Mesendoderm (in vitro differentiated cells): ENCODE data around the gene PIK3R3.

ENCODE experiments used
- DNase-seq: peaks from one replicate; pipeline ENCODE4 v3.0.0; 2013
- H2AK5ac ChIP-seq: 2 replicates; pipeline ENCODE4 v1.6.1; 2013; ENCODE audit warnings: low read length, inconsistent platforms
- H2BK120ac ChIP-seq: 2 replicates; pipeline ENCODE4 v1.6.1; 2013; ENCODE audit warnings: low read depth, mild to moderate bottlenecking, low read length, moderate library complexity, mixed read lengths
- H2BK15ac ChIP-seq: replicated peaks from 2 replicates; pipeline ENCODE4 v1.6.1; 2013; ENCODE audit warnings: low read depth, mild to moderate bottlenecking, moderate library complexity
- H2BK5ac ChIP-seq: 2 replicates; pipeline ENCODE4 v1.6.1; 2013; ENCODE audit warnings: low read length, inconsistent platforms
- H3K18ac ChIP-seq: 2 replicates; pipeline ENCODE4 v1.6.1; 2013; ENCODE audit warnings: mild to moderate bottlenecking, low read length, mixed read lengths
- H3K23ac ChIP-seq: one replicate; pipeline ENCODE4 v1.6.1; 2013; ENCODE audit warnings: low read length
- H3K27ac ChIP-seq: 2 replicates; pipeline ENCODE4 v1.5.1; 2013; ENCODE audit warnings: low read depth, mild to moderate bottlenecking, inconsistent platforms, low read length, moderate library complexity
- H3K27me3 ChIP-seq: 2 replicates; pipeline ENCODE4 v1.6.1; 2013; ENCODE audit warnings: low read length, control low read depth, mild to moderate bottlenecking, inconsistent platforms; ENCODE audit not compliant: insufficient read depth, poor library complexity
- H3K36me3 ChIP-seq: 2 replicates; pipeline ENCODE4 v1.6.1; 2013; ENCODE audit warnings: low read length, inconsistent platforms; ENCODE audit not compliant: control insufficient read depth, insufficient read depth
- H3K4ac ChIP-seq: one replicate; pipeline ENCODE4 v1.6.1; 2013; ENCODE audit warnings: low read depth, mild to moderate bottlenecking, low read length, moderate library complexity
- H3K4me1 ChIP-seq: 2 replicates; pipeline ENCODE4 v1.6.1; 2013; ENCODE audit warnings: low read depth, low read length, inconsistent platforms; ENCODE audit not compliant: control insufficient read depth
- H3K4me2 ChIP-seq: 2 replicates; pipeline ENCODE4 v1.6.1; 2013; ENCODE audit warnings: low read length
- H3K4me3 ChIP-seq: 2 replicates; pipeline ENCODE4 v1.5.1; 2013; ENCODE audit warnings: mild to moderate bottlenecking, low read length
- H3K56ac ChIP-seq: one replicate; pipeline ENCODE4 v1.6.1; 2013; ENCODE audit warnings: low read length
- H3K79me1 ChIP-seq: 2 replicates; pipeline ENCODE4 v1.6.1; 2013; ENCODE audit warnings: low read length, inconsistent platforms
- H3K79me2 ChIP-seq: 2 replicates; pipeline ENCODE4 v1.6.1; 2013; ENCODE audit warnings: mild to moderate bottlenecking, low read length; ENCODE audit not compliant: control insufficient read depth, insufficient read depth
- H3K9ac ChIP-seq: 2 replicates; pipeline ENCODE4 v1.6.1; 2013; ENCODE audit warnings: low read length, inconsistent platforms
- H4K5ac ChIP-seq: one replicate; pipeline ENCODE4 v1.6.1; 2013; ENCODE audit warnings: low read length
- H4K8ac ChIP-seq: one replicate; pipeline ENCODE4 v1.6.1; 2013; ENCODE audit warnings: low read depth, mild to moderate bottlenecking, control low read depth, low read length, moderate library complexity
- WGBS: extraction: QIAGEN DNeasy Blood & Tissue Kit; methylation state at CpG from one replicate; pipeline ENCODE4 v1.1.7; 2013; ENCODE audit warnings: low lambda C conversion rate, missing lambda C conversion rate; ENCODE audit not compliant: insufficient coverage; ENCODE audit errors: extremely low coverage; 5-methylcytosine and 5-hydroxymethylcytosine counted together

PIK3R3 gene

GRCh38 chr1:46086576-46086975, 45.9 kb downstream of the PIK3R3 start:
- Histone ChIP-seq H3K9ac (no peak overlapping the region), H3K23ac (no peak overlapping the region), H3K79me2 (no peaks in the 10 kb centered on the region), H3K18ac (no peak overlapping the region), H3K56ac (no peak overlapping the region), H2BK120ac (no peak overlapping the region), H2BK5ac (no peak overlapping the region), H3K27me3 (no peaks in the 10 kb centered on the region), H3K36me3 (no peaks in the 10 kb centered on the region), H3K27ac (no peak overlapping the region), H3K79me1 (peaks cover 3% of the 10 kb centered on the region), H3K4me2 (no peak overlapping the region), H3K4me3 (no peak overlapping the region), H4K8ac (no peak overlapping the region), H2AK5ac (no peak overlapping the region), H4K5ac (no peak overlapping the region), H2BK15ac (no peak overlapping the region), H3K4ac (no peak overlapping the region), H3K4me1 (no peaks in the 10 kb centered on the region)
- no CpG with 5 or more reads among the region's 5 CpGs for WGBS
- DNase-seq = no peak

GRCh38 chr1:46084553-46085451, 47.6 kb downstream of the PIK3R3 start:
- Histone ChIP-seq H3K23ac (no peak overlapping the region), H2BK120ac (no peak overlapping the region), H2BK15ac (no peak overlapping the region), H3K79me1 (peaks cover 3% of the 10 kb centered on the region), H3K18ac (no peak overlapping the region), H3K56ac (no peak overlapping the region), H4K8ac (no peak overlapping the region), H3K79me2 (no peaks in the 10 kb centered on the region), H3K4ac (no peak overlapping the region), H3K36me3 (no peaks in the 10 kb centered on the region), H3K27ac (no peak overlapping the region), H3K27me3 (no peaks in the 10 kb centered on the region), H3K4me1 (no peaks in the 10 kb centered on the region), H2BK5ac (no peak overlapping the region), H2AK5ac (no peak overlapping the region), H4K5ac (no peak overlapping the region), H3K4me2 (no peak overlapping the region), H3K4me3 (no peak overlapping the region), H3K9ac (no peak overlapping the region)
- no CpG with 5 or more reads among the region's 1 CpG for WGBS
- DNase-seq = no peak

- Histone ChIP-seq H2AK5ac (no peak overlapping the region), H3K79me1 (peaks cover 3% of the 10 kb centered on the region), H4K5ac (no peak overlapping the region), H2BK120ac (no peak overlapping the region), H3K4me3 (no peak overlapping the region), H3K36me3 (no peaks in the 10 kb centered on the region), H2BK5ac (no peak overlapping the region), H3K4ac (no peak overlapping the region), H3K79me2 (no peaks in the 10 kb centered on the region), H3K4me2 (no peak overlapping the region), H2BK15ac (no peak overlapping the region), H3K9ac (no peak overlapping the region), H3K18ac (no peak overlapping the region), H3K23ac (no peak overlapping the region), H3K27me3 (no peaks in the 10 kb centered on the region), H3K56ac (no peak overlapping the region), H4K8ac (no peak overlapping the region), H3K27ac (no peak overlapping the region), H3K4me1 (no peaks in the 10 kb centered on the region)
- DNase-seq = no peak
These were observed 48.9 kb downstream of the PIK3R3 start for GRCh38 chr1:46083579-46083978.

GRCh38 chr1:46081619-46082018, 50.8 kb downstream of the PIK3R3 start:
- no peak overlapping the region for H2BK5ac ChIP-seq
- no peak overlapping the region for H2AK5ac ChIP-seq
- DNase-seq = no peak
- H4K5ac ChIP-seq = no peak overlapping the region
- H3K4me2 ChIP-seq = no peak overlapping the region
- H3K56ac ChIP-seq = no peak overlapping the region
- H3K9ac ChIP-seq = no peak overlapping the region
- no peak overlapping the region for H3K18ac ChIP-seq
- H2BK120ac ChIP-seq = no peak overlapping the region
- H3K27me3 ChIP-seq = no peaks in the 10 kb centered on the region
- H3K23ac ChIP-seq = no peak overlapping the region
- no peak overlapping the region for H2BK15ac ChIP-seq
- no CpG with 5 or more reads among the region's 1 CpG for WGBS
- no peaks in the 10 kb centered on the region for H3K4me1 ChIP-seq
- no peak overlapping the region for H3K4me3 ChIP-seq
- H3K27ac ChIP-seq = no peak overlapping the region
- H3K36me3 ChIP-seq = no peaks in the 10 kb centered on the region
- H3K79me1 ChIP-seq = peaks cover 1% of the 10 kb centered on the region
- H4K8ac ChIP-seq = no peak overlapping the region
- no peak overlapping the region for H3K4ac ChIP-seq
- H3K79me2 ChIP-seq = no peaks in the 10 kb centered on the region

- no peak overlapping the region for H4K5ac ChIP-seq
- H3K79me2 ChIP-seq = no peaks in the 10 kb centered on the region
- H3K18ac ChIP-seq = no peak overlapping the region
- no peak overlapping the region for H2BK5ac ChIP-seq
- WGBS = no CpG with 5 or more reads among the region's 7 CpGs
- no peak overlapping the region for H2BK15ac ChIP-seq
- no peak overlapping the region for H3K4me3 ChIP-seq
- H3K36me3 ChIP-seq = no peaks in the 10 kb centered on the region
- no peaks in the 10 kb centered on the region for H3K79me1 ChIP-seq
- H3K56ac ChIP-seq = no peak overlapping the region
- H2BK120ac ChIP-seq = no peak overlapping the region
- no peaks in the 10 kb centered on the region for H3K27me3 ChIP-seq
- no peak overlapping the region for H3K4me2 ChIP-seq
- DNase-seq = no peak
- H4K8ac ChIP-seq = no peak overlapping the region
- H3K23ac ChIP-seq = no peak overlapping the region
- no peak overlapping the region for H3K4ac ChIP-seq
- H3K4me1 ChIP-seq = no peaks in the 10 kb centered on the region
- H3K9ac ChIP-seq = no peak overlapping the region
- H2AK5ac ChIP-seq = no peak overlapping the region
- H3K27ac ChIP-seq = no peak overlapping the region
These were observed 51.2 kb downstream of the PIK3R3 start for GRCh38 chr1:46081206-46081605.

GRCh38 chr1:46080257-46080656, 52.2 kb downstream of the PIK3R3 start:
- Histone ChIP-seq H3K36me3 (no peaks in the 10 kb centered on the region), H2BK15ac (no peak overlapping the region), H3K56ac (no peak overlapping the region), H3K18ac (no peak overlapping the region), H3K9ac (no peak overlapping the region), H3K4me1 (no peaks in the 10 kb centered on the region), H2AK5ac (no peak overlapping the region), H3K27ac (no peak overlapping the region), H3K27me3 (no peaks in the 10 kb centered on the region), H3K4me3 (no peak overlapping the region), H2BK5ac (no peak overlapping the region), H3K4ac (no peak overlapping the region), H4K8ac (no peak overlapping the region), H3K23ac (no peak overlapping the region), H3K79me1 (no peaks in the 10 kb centered on the region), H2BK120ac (no peak overlapping the region), H3K4me2 (no peak overlapping the region), H3K79me2 (no peaks in the 10 kb centered on the region), H4K5ac (no peak overlapping the region)
- DNase-seq = no peak
- no CpG with 5 or more reads among the region's 3 CpGs for WGBS
